HCT116 (cell line): ENCODE measurements around the gene COQ3. TPM values are rescaled to one million over a fixed set of nuclear protein-coding genes. Genes with fewer than 3 reads are reported as not detected.

Experiments
- ATAC-seq: fragments of 200-7000 bp; cut with Tn5 transposase; 2 replicates; pipeline ENCODE4 v1.9.1; 2020; ENCODE audit warnings: mild to moderate bottlenecking, moderate library complexity
- BruUV-seq: library from RNA; stranded (reverse); fragments of 400-500 nt; replicated peaks from 2 replicates; lab custom pipeline; 2021; lab: Mats Ljungman, UMichigan
- CTCF ChIA-PET: fragments of 300-600 bp; sonication (Branson Sonifier 250); formaldehyde crosslinking; loops from one replicate; lab custom pipeline; 2021; ENCODE audit warnings: antibody characterized with exemption; lab: Charles Lee
- POLR2A ChIA-PET: fragments of 300-600, 350-600 bp; sonication (Branson Sonifier 250); formaldehyde crosslinking; loops from one replicate; lab custom pipeline; 2021; ENCODE audit warnings: antibody characterized with exemption; lab: Charles Lee
- RAD21 ChIA-PET, 2 experiments: fragments of 300-600 bp; sonication (Branson Sonifier 250); formaldehyde crosslinking; loops; one replicate each; lab custom pipeline; 2023; ENCODE audit warnings: low total read pairs in 2 of 2; ENCODE audit not compliant: uncharacterized antibody in 2 of 2, unreplicated experiment in 2 of 2, low non-redundant PET in 1 of 2; lab: Charles Lee
- DNase-seq: peaks from one replicate; pipeline ENCODE4 v3.0.0-alpha.2; 2010; ENCODE audit warnings: low read depth, low spot score
- H2AFZ ChIP-seq: fragments of 200-600 bp; shearing (Covaris generic), sonication (generic); 2 replicates; pipeline ENCODE4 v1.6.1; 2017; ENCODE audit warnings: low read depth, mixed run types, mixed read lengths, antibody characterized with exemption, low read length; ENCODE audit not compliant: poor library complexity, severe bottlenecking
- H3K27ac ChIP-seq: 2 replicates; pipeline ENCODE4 v1.5.1; 2012; ENCODE audit warnings: low read depth, low read length
- H3K27me3 ChIP-seq: fragments of 200-600 bp; sonication (generic); 2 replicates; pipeline ENCODE4 v1.6.1; 2016; ENCODE audit warnings: mixed run types, low read length, mixed read lengths; ENCODE audit not compliant: insufficient read depth
- H3K36me3 ChIP-seq, 2 experiments: fragments of 200-500 bp in 1 of 2; fragments of 200-600 bp in 1 of 2; sonication (Bioruptor generic) in 1 of 2; sonication (generic) in 1 of 2; 2 replicates each; pipeline versions ENCODE4 v1.5.1 to v1.6.1; 2014 to 2016; ENCODE audit warnings: low read length in 2 of 2, inconsistent platforms in 1 of 2, mixed read lengths in 1 of 2, mixed run types in 1 of 2; ENCODE audit not compliant: insufficient read depth in 2 of 2, control insufficient read depth in 1 of 2
- H3K4me1 ChIP-seq, 2 experiments: fragments of 200-600 bp in 1 of 2; sonication (generic) in 1 of 2; 2 replicates each; pipeline versions ENCODE4 v1.5.1 to v1.6.1; 2012 to 2017; ENCODE audit warnings: low read length in 2 of 2, inconsistent platforms in 1 of 2, mild to moderate bottlenecking in 1 of 2, mixed read lengths in 1 of 2, mixed run types in 1 of 2, moderate library complexity in 1 of 2; ENCODE audit not compliant: insufficient read depth in 2 of 2, control insufficient read depth in 1 of 2
- H3K4me2 ChIP-seq: fragments of 200-600 bp; sonication (generic); 2 replicates; pipeline ENCODE4 v1.6.1; 2017; ENCODE audit warnings: mixed run types, low read length, mixed read lengths
- H3K4me3 ChIP-seq, 2 experiments: fragments of 200-600 bp in 1 of 2; sonication (generic) in 1 of 2; replicated peaks in 1 of 2; 2 replicates each; pipeline ENCODE4 v1.5.1; 2011 to 2016; ENCODE audit warnings: low read length in 2 of 2, control low read depth in 1 of 2, low read depth in 1 of 2, mild to moderate bottlenecking in 1 of 2, mixed read lengths in 1 of 2, mixed run types in 1 of 2
- H3K79me2 ChIP-seq: fragments of 200-600 bp; sonication (generic); 2 replicates; pipeline ENCODE4 v1.6.1; 2017; ENCODE audit warnings: mild to moderate bottlenecking, mixed run types, low read length, moderate library complexity, mixed read lengths; ENCODE audit not compliant: insufficient read depth
- H3K9ac ChIP-seq: fragments of 200-600 bp; sonication (generic); 2 replicates; pipeline ENCODE4 v1.6.1; 2016; ENCODE audit warnings: low read length, mixed read lengths
- H3K9me2 ChIP-seq: fragments of 200-600 bp; sonication (generic), shearing (Covaris generic); 2 replicates; pipeline ENCODE4 v1.6.1; 2017; ENCODE audit warnings: mixed run types, mild to moderate bottlenecking, moderate library complexity; ENCODE audit not compliant: insufficient read depth
- H3K9me3 ChIP-seq, 2 experiments: fragments of 200-500 bp in 1 of 2; fragments of 200-600 bp in 1 of 2; sonication (Bioruptor generic) in 1 of 2; sonication (generic) in 1 of 2; 2 replicates each; pipeline ENCODE4 v1.6.1; 2014 to 2017; ENCODE audit warnings: low read length in 2 of 2, mixed read lengths in 2 of 2, inconsistent platforms in 1 of 2, low read depth in 1 of 2, mild to moderate bottlenecking in 1 of 2, mixed run types in 1 of 2, moderate library complexity in 1 of 2; ENCODE audit not compliant: control insufficient read depth in 1 of 2, insufficient read depth in 1 of 2
- H4K20me1 ChIP-seq: fragments of 200-600 bp; sonication (generic), shearing (Covaris generic); 2 replicates; pipeline ENCODE4 v1.6.1; 2017; ENCODE audit warnings: mixed run types, mild to moderate bottlenecking, moderate library complexity; ENCODE audit not compliant: insufficient read depth
- ATF3 ChIP-seq: IDR thresholded peaks from 2 replicates; pipeline ENCODE4 v1.6.1; 2012
- CEBPB ChIP-seq: IDR thresholded peaks from 2 replicates; pipeline ENCODE4 v1.6.1; 2012; ENCODE audit warnings: low read depth
- CTCF ChIP-seq, 3 experiments: fragments of 200-600 bp in 1 of 3; sonication (generic) in 1 of 3; IDR thresholded peaks in 2 of 3; conservative IDR thresholded peaks in 1 of 3; 2 replicates each; pipeline ENCODE4 v1.5.1; 2012 to 2017; ENCODE audit warnings: low read depth in 2 of 3, low read length in 2 of 3, antibody characterized with exemption in 1 of 3, borderline replicate concordance in 1 of 3, control low read depth in 1 of 3, mild to moderate bottlenecking in 1 of 3, mixed read lengths in 1 of 3, mixed run types in 1 of 3, moderate library complexity in 1 of 3; ENCODE audit not compliant: insufficient read depth in 1 of 3
- EZH2phosphoT487 ChIP-seq: fragments of 200-600 bp; IDR thresholded peaks from 2 replicates; pipeline ENCODE4 v1.6.1; 2018; ENCODE audit warnings: antibody characterized with exemption, borderline replicate concordance
- FOSL1 ChIP-seq: IDR thresholded peaks from 2 replicates; pipeline ENCODE4 v1.6.1; 2012; ENCODE audit warnings: low read depth
- MAX ChIP-seq: IDR thresholded peaks from 2 replicates; pipeline ENCODE4 v1.6.1; 2012
- POLR2AphosphoS5 ChIP-seq: IDR thresholded peaks from 2 replicates; pipeline ENCODE4 v1.6.1; 2011; ENCODE audit warnings: mild to moderate bottlenecking, low read depth, low read length, moderate library complexity
- REST ChIP-seq: IDR thresholded peaks from 2 replicates; pipeline ENCODE4 v1.6.1; 2012; ENCODE audit warnings: low read depth
- SP1 ChIP-seq: IDR thresholded peaks from 2 replicates; pipeline ENCODE4 v1.6.1; 2012; ENCODE audit warnings: low read depth
- TCF7L2 ChIP-seq: IDR thresholded peaks from 2 replicates; pipeline ENCODE4 v1.7.0; 2011; ENCODE audit warnings: borderline replicate concordance, inconsistent platforms; ENCODE audit not compliant: insufficient read depth, insufficient read length; ENCODE audit errors: extremely low read depth
- YY1 ChIP-seq: IDR thresholded peaks from 2 replicates; pipeline ENCODE4 v1.6.1; 2011; ENCODE audit warnings: low read length, low read depth, moderate library complexity, mild to moderate bottlenecking; ENCODE audit not compliant: insufficient replicate concordance; ENCODE audit errors: extremely low read depth
- ZBTB33 ChIP-seq: IDR thresholded peaks from 2 replicates; pipeline ENCODE4 v1.6.1; 2011; ENCODE audit warnings: mild to moderate bottlenecking, low read length, moderate library complexity; ENCODE audit not compliant: insufficient replicate concordance; ENCODE audit errors: extremely low read depth
- intact Hi-C: fragments of 100-400 bp; cut with micrococcal nuclease; formaldehyde crosslinking; loops from 2 replicates; pipeline ENCODE4 v1.10.0; 2022
- total RNA-seq: library from RNA; stranded (reverse); gene quantifications from one replicate; pipeline ENCODE4 v1.2.1, GENCODE V29; 2021; ENCODE audit not compliant: unreplicated experiment

Gene COQ3
- total RNA-seq, 1 experiment from 2014 or later: 19.0 TPM

- no peak overlapping the region for H2AFZ ChIP-seq
- H3K9me3 ChIP-seq: no peaks in the 10 kb centered on the region
- H3K4me2 ChIP-seq: no peak overlapping the region
- TF ChIP-seq MAX (no peak), ZBTB33 (no peak), CTCF (IDR thresholded peaks at IDR 0.05 in 2 of 3, conservative IDR thresholded peaks at IDR 0.05 in 1 of 3; ENCODE audit: borderline replicate concordance in 1 of 3, insufficient read depth in 1 of 3, low read depth in 2 of 3, low read length in 2 of 3) (no peak), SP1 (no peak), ATF3 (no peak), EZH2phosphoT487 (no peak), TCF7L2 (no peak), YY1 (no peak), REST (no peak), POLR2AphosphoS5 (no peak), FOSL1 (no peak), CEBPB (no peak)
- TF ChIP-seq, all 23 proteins: peak for 0
- ChIA-PET CTCF (no interaction called here), POLR2A (interaction anchor here (1.6 kb wide), 1 partner anchor 9 kb away, joined by 7 read pairs; the partner anchor contains the start of gene COQ3), RAD21 (no interaction called here)
- Histone ChIP-seq H3K4me1 (no peaks in the 10 kb centered on the region), H3K27ac (no peak overlapping the region), H3K4me3 (no peak overlapping the region), H3K36me3 (peaks cover 58 to 76% of the 10 kb centered on the region in 2 experiments), H4K20me1 (no peaks in the 10 kb centered on the region; the same call in 1 of the 2 replicates), H3K9ac (no peak overlapping the region), H3K27me3 (no peaks in the 10 kb centered on the region), H3K9me2 (no peaks in the 10 kb centered on the region), H3K79me2 (peaks cover 4% of the 10 kb centered on the region; the same call in 1 of the 2 replicates)
- DNase-seq: no peak
- no TSS peak for BruUV-seq
- intact Hi-C loops: no loop called here
- no peak for ATAC-seq
Observed at GRCh38 chr6:99402448-99402847, 8.5 kb upstream of the COQ3 start.
